ENCODE measurements around the gene CFAP77. TPM values are rescaled to one million over a fixed set of nuclear protein-coding genes. Genes with fewer than 3 reads are reported as not detected.

CFAP77 gene
- total RNA-seq, 2 donors from 2014 or later: 2.4 TPM; not detected in 1

- DNase-seq (ENCODE audit: low spot score): no peak
- H3K36me3 ChIP-seq: no peaks in the 10 kb centered on the region
- 68% methylated on average over 20 of the region's 20 CpGs for WGBS
- H3K27ac ChIP-seq: no peak overlapping the region
- H3K9me3 ChIP-seq: no peaks in the 10 kb centered on the region
- H3K27me3 ChIP-seq (replicated peaks; ENCODE audit: insufficient read depth): peaks cover 3% of the 10 kb centered on the region
- intact Hi-C loops (cut with DNase I): no loop called here
- no peak overlapping the region for H3K4me3 ChIP-seq
- TF ChIP-seq POLR2AphosphoS5 (IDR thresholded peaks at IDR 0.05) (no peak), CTCF (IDR thresholded peaks at IDR 0.05) (no peak), POLR2A (IDR thresholded peaks at IDR 0.05) (no peak)
- no peaks in the 10 kb centered on the region for H3K4me1 ChIP-seq (replicated peaks)
Measured at GRCh38 chr9:132461281-132461896, 51.4 kb downstream of the CFAP77 start.

- Histone ChIP-seq H3K36me3 (no peaks in the 10 kb centered on the region), H3K9me3 (no peaks in the 10 kb centered on the region), H3K4me1 (replicated peaks) (no peaks in the 10 kb centered on the region), H3K4me3 (no peak overlapping the region), H3K27ac (no peak overlapping the region), H3K27me3 (replicated peaks; ENCODE audit: insufficient read depth) (peaks cover 3% of the 10 kb centered on the region)
- WGBS: 79% methylated on average over 11 of the region's 11 CpGs
- intact Hi-C loops (cut with DNase I): no loop called here
- TF ChIP-seq CTCF (IDR thresholded peaks at IDR 0.05) (no peak), POLR2A (IDR thresholded peaks at IDR 0.05) (no peak), POLR2AphosphoS5 (IDR thresholded peaks at IDR 0.05) (no peak)
- DNase-seq (ENCODE audit: low spot score): no peak
Measured at GRCh38 chr9:132461971-132462370, 52.0 kb downstream of the CFAP77 start.

- Histone ChIP-seq H3K4me1 (replicated peaks) (no peaks in the 10 kb centered on the region), H3K27ac (no peak overlapping the region), H3K27me3 (replicated peaks; ENCODE audit: insufficient read depth) (no peaks in the 10 kb centered on the region), H3K4me3 (no peak overlapping the region), H3K36me3 (no peaks in the 10 kb centered on the region), H3K9me3 (no peaks in the 10 kb centered on the region)
- WGBS: 76% methylated on average over 9 of the region's 9 CpGs
- no peak for DNase-seq (ENCODE audit: low spot score)
- intact Hi-C loops (cut with DNase I): no loop called here
- TF ChIP-seq CTCF (IDR thresholded peaks at IDR 0.05) (no peak), POLR2A (IDR thresholded peaks at IDR 0.05) (no peak), POLR2AphosphoS5 (IDR thresholded peaks at IDR 0.05) (no peak)
Measured at GRCh38 chr9:132464547-132464946, 54.5 kb downstream of the CFAP77 start.

- Histone ChIP-seq H3K27ac (no peak overlapping the region), H3K36me3 (no peaks in the 10 kb centered on the region), H3K4me1 (replicated peaks) (no peaks in the 10 kb centered on the region), H3K4me3 (no peak overlapping the region), H3K9me3 (no peaks in the 10 kb centered on the region), H3K27me3 (replicated peaks; ENCODE audit: insufficient read depth) (no peaks in the 10 kb centered on the region)
- DNase-seq (ENCODE audit: low spot score): no peak
- intact Hi-C loops (cut with DNase I): no loop called here
- TF ChIP-seq POLR2AphosphoS5 (IDR thresholded peaks at IDR 0.05): no peak
- 67% methylated on average over 5 of the region's 5 CpGs for WGBS
Measured at GRCh38 chr9:132465131-132465635, 55.2 kb downstream of the CFAP77 start.

GRCh38 chr9:132472199-132472598 is 62.2 kb downstream of the CFAP77 start:
- no peak for DNase-seq (ENCODE audit: low spot score)
- Histone ChIP-seq H3K4me3 (no peak overlapping the region), H3K4me1 (replicated peaks) (no peaks in the 10 kb centered on the region), H3K27me3 (replicated peaks; ENCODE audit: insufficient read depth) (peaks cover 2% of the 10 kb centered on the region), H3K9me3 (no peaks in the 10 kb centered on the region), H3K36me3 (no peaks in the 10 kb centered on the region), H3K27ac (no peak overlapping the region)
- intact Hi-C loops (cut with DNase I): no loop called here
- 72% methylated on average over 4 of the region's 4 CpGs for whole genome bisulfite sequencing
- no peak for TF ChIP-seq CTCF (IDR thresholded peaks at IDR 0.05)
- TF ChIP-seq POLR2AphosphoS5 (IDR thresholded peaks at IDR 0.05): no peak
- TF ChIP-seq POLR2A (IDR thresholded peaks at IDR 0.05): no peak

Data from prostate gland (tissue), 2 donors.